Gastrocnemius medialis (tissue), 4 donors: ENCODE results near the gene KDM4B.

ENCODE experiments used
- POLR2A ChIP-seq, 2 donors: fragments of 450-650 bp; IDR thresholded peaks; one replicate each; pipeline ENCODE4 v1.6.1; 2017; ENCODE audit warnings: antibody characterized with exemption in 2 of 2, mild to moderate bottlenecking in 2 of 2, moderate library complexity in 2 of 2
- TF ChIP-seq, protein P1 (sequence below), 5 experiments: fragments of 450-650 bp in 3 of 5; fragments of 200-600 bp in 2 of 5; sonication (generic) in 2 of 5; IDR thresholded peaks in 4 of 5; conservative IDR thresholded peaks in 1 of 5; 1 replicate in 4 of 5; 2 replicates in 1 of 5; pipeline ENCODE4 v1.5.1; 2016 to 2019; ENCODE audit warnings: antibody characterized with exemption in 5 of 5, mild to moderate bottlenecking in 3 of 5, moderate library complexity in 3 of 5

- TF ChIP-seq, protein P1, sequence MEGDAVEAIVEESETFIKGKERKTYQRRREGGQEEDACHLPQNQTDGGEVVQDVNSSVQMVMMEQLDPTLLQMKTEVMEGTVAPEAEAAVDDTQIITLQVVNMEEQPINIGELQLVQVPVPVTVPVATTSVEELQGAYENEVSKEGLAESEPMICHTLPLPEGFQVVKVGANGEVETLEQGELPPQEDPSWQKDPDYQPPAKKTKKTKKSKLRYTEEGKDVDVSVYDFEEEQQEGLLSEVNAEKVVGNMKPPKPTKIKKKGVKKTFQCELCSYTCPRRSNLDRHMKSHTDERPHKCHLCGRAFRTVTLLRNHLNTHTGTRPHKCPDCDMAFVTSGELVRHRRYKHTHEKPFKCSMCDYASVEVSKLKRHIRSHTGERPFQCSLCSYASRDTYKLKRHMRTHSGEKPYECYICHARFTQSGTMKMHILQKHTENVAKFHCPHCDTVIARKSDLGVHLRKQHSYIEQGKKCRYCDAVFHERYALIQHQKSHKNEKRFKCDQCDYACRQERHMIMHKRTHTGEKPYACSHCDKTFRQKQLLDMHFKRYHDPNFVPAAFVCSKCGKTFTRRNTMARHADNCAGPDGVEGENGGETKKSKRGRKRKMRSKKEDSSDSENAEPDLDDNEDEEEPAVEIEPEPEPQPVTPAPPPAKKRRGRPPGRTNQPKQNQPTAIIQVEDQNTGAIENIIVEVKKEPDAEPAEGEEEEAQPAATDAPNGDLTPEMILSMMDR (IDR thresholded peaks at IDR 0.05 in 4 of 5, conservative IDR thresholded peaks at IDR 0.05 in 1 of 5) = peak in 1 of 5 experiments; percentile 15
- TF ChIP-seq POLR2A (IDR thresholded peaks at IDR 0.05) = no peak
Measured at GRCh38 chr19:5052515-5052914, 83.6 kb downstream of the KDM4B start.
